PC-3 (cell line): ENCODE data around the gene NAA25. TPM values are rescaled to one million over a fixed set of nuclear protein-coding genes. Genes with fewer than 3 reads are reported as not detected.

Experiments
- ATAC-seq: fragments of 200-7000 bp; cut with Tn5 transposase; 2 replicates; pipeline ENCODE4 v1.9.1; 2020; ENCODE audit warnings: mild to moderate bottlenecking, moderate library complexity
- BruUV-seq: library from RNA; stranded (reverse); fragments of 400-500 nt; replicated peaks from 2 replicates; lab custom pipeline; 2021; lab: Mats Ljungman, UMichigan
- CTCF ChIA-PET: fragments of 300-600 bp; sonication (Branson Sonifier 250); formaldehyde crosslinking; loops from one replicate; lab custom pipeline; 2022; ENCODE audit warnings: antibody characterized with exemption; lab: Charles Lee
- POLR2A ChIA-PET: fragments of 300-600 bp; sonication (Branson Sonifier 250); formaldehyde crosslinking; loops from one replicate; lab custom pipeline; 2022; ENCODE audit warnings: antibody characterized with exemption; ENCODE audit not compliant: unreplicated experiment; lab: Charles Lee
- DNase-seq: peaks from one replicate; pipeline ENCODE4 v3.0.0-alpha.2; 2015
- H2AFZ ChIP-seq: fragments of 300-600 bp; sonication (generic); 2 replicates; pipeline ENCODE4 v1.6.0; 2016; ENCODE audit warnings: antibody characterized with exemption, low read length
- H3F3A ChIP-seq: fragments of 300-600 bp; sonication (generic); one replicate; pipeline ENCODE4 v1.6.0; 2017; ENCODE audit warnings: antibody characterized with exemption, low read length, control low read depth, mild to moderate bottlenecking; ENCODE audit not compliant: unreplicated experiment
- H3K27ac ChIP-seq: fragments of 300-600 bp; sonication (generic); 2 replicates; pipeline ENCODE4 v1.5.1; 2016; ENCODE audit warnings: mild to moderate bottlenecking, low read length
- H3K27me3 ChIP-seq: fragments of 300-600 bp; sonication (generic); 2 replicates; pipeline ENCODE4 v1.6.1; 2016; ENCODE audit warnings: low read length, mixed read lengths
- H3K36me3 ChIP-seq: fragments of 300-600 bp; sonication (generic); 2 replicates; pipeline ENCODE4 v1.6.1; 2016; ENCODE audit warnings: low read depth, mixed run types, low read length, mixed read lengths
- H3K4me1 ChIP-seq: fragments of 300-600 bp; sonication (generic); 2 replicates; pipeline ENCODE4 v1.5.1; 2016; ENCODE audit warnings: low read length; ENCODE audit not compliant: insufficient read depth
- H3K4me2 ChIP-seq: fragments of 300-600 bp; sonication (generic); 2 replicates; pipeline ENCODE4 v1.6.0; 2016; ENCODE audit warnings: low read length
- H3K4me3 ChIP-seq: fragments of 300-600 bp; sonication (generic); 2 replicates; pipeline ENCODE4 v1.5.1; 2016; ENCODE audit warnings: mild to moderate bottlenecking, low read length, mixed read lengths
- H3K79me2 ChIP-seq: fragments of 300-600 bp; sonication (generic); 2 replicates; pipeline ENCODE4 v1.6.1; 2017; ENCODE audit warnings: low read length, mixed read lengths
- H3K9ac ChIP-seq: fragments of 300-600 bp; sonication (generic); 2 replicates; pipeline ENCODE4 v1.6.0; 2016; ENCODE audit warnings: mild to moderate bottlenecking, low read length
- H3K9me2 ChIP-seq: fragments of 300-600 bp; sonication (generic); replicated peaks from 2 replicates; pipeline ENCODE4 v1.6.1; 2016; ENCODE audit warnings: mixed run types, low read length, mixed read lengths
- H3K9me3 ChIP-seq: fragments of 300-600 bp; sonication (generic); 2 replicates; pipeline ENCODE4 v1.6.1; 2016; ENCODE audit warnings: low read length, mixed read lengths
- H4K20me1 ChIP-seq: fragments of 300-600 bp; sonication (generic); 2 replicates; pipeline ENCODE4 v1.6.1; 2016; ENCODE audit warnings: low read length, mixed read lengths
- EZH2 ChIP-seq: fragments of 300-600 bp; sonication (generic); IDR thresholded peaks from one replicate; pipeline ENCODE4 v1.6.1; 2017; ENCODE audit warnings: antibody characterized with exemption, mild to moderate bottlenecking, low read length; ENCODE audit not compliant: unreplicated experiment
- EZH2phosphoT487 ChIP-seq: fragments of 300-600 bp; sonication (generic); IDR thresholded peaks from 2 replicates; pipeline ENCODE4 v1.6.1; 2018; ENCODE audit warnings: mild to moderate bottlenecking, antibody characterized with exemption, low read length, borderline replicate concordance
- intact Hi-C: fragments of 100-400 bp; cut with micrococcal nuclease; formaldehyde crosslinking; loops from 2 replicates; pipeline ENCODE4 v1.9.0; 2023
- total RNA-seq: library from RNA; depleted of rRNA; stranded (reverse); fragments of >200 nt; gene quantifications from 2 replicates; pipeline ENCODE4 v1.2.3, GENCODE V29; 2014
- TF ChIP-seq, protein P1 (sequence below): fragments of 300-600 bp; sonication (generic); conservative IDR thresholded peaks from 2 replicates; pipeline ENCODE4 v1.5.1; 2017; ENCODE audit warnings: antibody characterized with exemption, low read depth, mild to moderate bottlenecking, low read length

Gene NAA25
- total RNA-seq, 1 experiment from 2014 or later = 33.3 TPM

DNA sequence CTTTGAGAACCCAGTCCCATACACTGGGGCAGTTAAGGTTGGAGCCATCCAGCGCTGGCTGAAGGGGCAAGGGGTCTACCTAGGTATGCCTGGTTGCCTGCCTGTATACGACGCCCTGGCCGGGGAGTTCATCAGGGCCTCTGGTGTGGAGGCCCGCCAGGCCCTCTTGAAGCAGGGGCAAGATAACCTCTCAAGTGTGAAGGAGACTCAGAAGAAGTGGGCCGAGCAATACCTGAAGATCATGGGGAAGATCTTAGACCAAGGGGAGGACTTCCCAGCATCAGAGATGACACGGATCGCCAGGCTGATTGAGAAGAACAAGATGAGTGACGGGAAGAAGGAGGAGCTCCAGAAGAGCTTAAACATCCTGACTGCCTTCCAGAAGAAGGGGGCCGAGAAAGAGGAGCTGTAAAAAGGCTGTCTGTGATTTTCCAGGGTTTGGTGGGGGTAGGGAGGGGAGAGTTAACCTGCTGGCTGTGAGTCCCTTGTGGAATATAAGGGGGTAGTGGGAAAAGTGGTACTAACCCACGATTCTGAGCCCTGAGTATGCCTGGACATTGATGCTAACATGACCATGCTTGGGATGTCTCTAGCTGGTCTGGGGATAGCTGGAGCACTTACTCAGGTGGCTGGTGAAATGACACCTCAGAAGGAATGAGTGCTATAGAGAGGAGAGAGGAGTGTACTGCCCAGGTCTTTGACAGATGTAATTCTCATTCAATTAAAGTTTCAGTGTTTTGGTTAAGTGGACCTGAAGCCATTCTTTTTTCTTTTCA is 86.2 kb downstream of the NAA25 start:
- Histone ChIP-seq H3K9me3 (no peaks in the 10 kb centered on the region), H3K4me1 (peaks cover 22% of the 10 kb centered on the region), H3K79me2 (peaks cover 39% of the 10 kb centered on the region), H2AFZ (no peak overlapping the region), H3K27me3 (no peaks in the 10 kb centered on the region), H4K20me1 (peaks cover 26% of the 10 kb centered on the region), H3K9me2 (no peaks in the 10 kb centered on the region), H3K9ac (no peak overlapping the region), H3K4me2 (no peak overlapping the region), H3K4me3 (no peak overlapping the region), H3K36me3 (peaks cover 26% of the 10 kb centered on the region), H3K27ac (no peak overlapping the region), H3F3A (peaks cover 15% of the 10 kb centered on the region)
- intact Hi-C loops = no loop called here
- CTCF ChIA-PET = no interaction called here
- BruUV-seq = TSS peak; percentile 83
- TF ChIP-seq, protein P1, sequence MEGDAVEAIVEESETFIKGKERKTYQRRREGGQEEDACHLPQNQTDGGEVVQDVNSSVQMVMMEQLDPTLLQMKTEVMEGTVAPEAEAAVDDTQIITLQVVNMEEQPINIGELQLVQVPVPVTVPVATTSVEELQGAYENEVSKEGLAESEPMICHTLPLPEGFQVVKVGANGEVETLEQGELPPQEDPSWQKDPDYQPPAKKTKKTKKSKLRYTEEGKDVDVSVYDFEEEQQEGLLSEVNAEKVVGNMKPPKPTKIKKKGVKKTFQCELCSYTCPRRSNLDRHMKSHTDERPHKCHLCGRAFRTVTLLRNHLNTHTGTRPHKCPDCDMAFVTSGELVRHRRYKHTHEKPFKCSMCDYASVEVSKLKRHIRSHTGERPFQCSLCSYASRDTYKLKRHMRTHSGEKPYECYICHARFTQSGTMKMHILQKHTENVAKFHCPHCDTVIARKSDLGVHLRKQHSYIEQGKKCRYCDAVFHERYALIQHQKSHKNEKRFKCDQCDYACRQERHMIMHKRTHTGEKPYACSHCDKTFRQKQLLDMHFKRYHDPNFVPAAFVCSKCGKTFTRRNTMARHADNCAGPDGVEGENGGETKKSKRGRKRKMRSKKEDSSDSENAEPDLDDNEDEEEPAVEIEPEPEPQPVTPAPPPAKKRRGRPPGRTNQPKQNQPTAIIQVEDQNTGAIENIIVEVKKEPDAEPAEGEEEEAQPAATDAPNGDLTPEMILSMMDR = no peak
- TF ChIP-seq EZH2 (no peak), EZH2phosphoT487 (no peak)
- ATAC-seq (no peak), DNase-seq (no peak)
- POLR2A ChIA-PET = interaction anchor here (0.7 kb wide), 1 partner anchor 10 kb away, joined by 4 read pairs; the partner anchor contains the start of gene TMEM116

DNA sequence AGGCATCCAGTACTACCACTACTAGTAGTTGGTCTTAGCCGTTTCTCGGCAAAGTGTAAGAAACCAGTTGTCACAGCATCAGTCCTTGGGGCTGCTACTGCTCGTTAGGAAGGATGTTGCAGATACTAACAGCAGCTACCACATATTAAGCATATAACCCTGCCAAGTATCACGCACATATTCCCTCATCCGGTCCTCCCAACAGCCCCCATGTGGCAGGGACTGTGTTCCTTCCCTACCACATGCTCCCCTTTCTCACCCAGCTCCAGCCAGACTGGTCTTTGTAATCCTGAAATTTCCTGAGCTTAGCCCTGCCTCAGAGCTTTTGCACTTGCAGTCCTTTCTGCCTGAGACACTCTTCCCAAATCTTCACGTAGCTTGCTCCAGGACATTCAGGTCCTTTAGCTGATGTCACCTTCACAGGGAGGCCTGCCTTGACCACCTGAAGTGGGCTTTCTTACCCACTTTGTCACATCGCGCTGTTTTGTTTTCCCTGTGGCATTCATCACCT is 87.6 kb downstream of the NAA25 start:
- ChIA-PET POLR2A (no interaction called here), CTCF (interaction anchor here (0.7 kb wide), 1 partner anchor 76 kb away, joined by 17 read pairs; no protein-coding TSS in a partner anchor)
- no peak overlapping the region for H3K27ac ChIP-seq
- peaks cover 35% of the 10 kb centered on the region for H4K20me1 ChIP-seq
- no peak for ATAC-seq
- intact Hi-C loops = no loop called here
- H3K36me3 ChIP-seq = peaks cover 30% of the 10 kb centered on the region
- H3K27me3 ChIP-seq = no peaks in the 10 kb centered on the region
- H3K9ac ChIP-seq = no peak overlapping the region
- H3K4me1 ChIP-seq = peaks cover 34% of the 10 kb centered on the region
- TF ChIP-seq EZH2phosphoT487 (no peak), EZH2 (no peak)
- TF ChIP-seq, protein P1 = no peak
- no peaks in the 10 kb centered on the region for H3K9me3 ChIP-seq
- no peak for DNase-seq
- H3K79me2 ChIP-seq = peaks cover 53% of the 10 kb centered on the region
- H3K4me2 ChIP-seq = no peak overlapping the region
- no peaks in the 10 kb centered on the region for H3K9me2 ChIP-seq
- H3K4me3 ChIP-seq = no peak overlapping the region
- BruUV-seq = no TSS peak
- H2AFZ ChIP-seq = no peak overlapping the region
- peaks cover 21% of the 10 kb centered on the region for H3F3A ChIP-seq
